ENCODE results near the gene MAST2.

GRCh38 chr1:45886229-45886628 is 82.8 kb downstream of the MAST2 start:
- TF ChIP-seq CTCF (conservative IDR thresholded peaks at IDR 0.05; ENCODE audit: low read length), result no peak
- TF ChIP-seq EZH2phosphoT487 (IDR thresholded peaks at IDR 0.05; ENCODE audit: borderline replicate concordance), result no peak

All from Loucy (cell line).